Rectal smooth muscle tissue (tissue), 1 donor: Measurements from ENCODE around the gene ABCC9.

Experiments used
- H3K27ac ChIP-seq: one replicate; pipeline ENCODE4 v1.7.0; 2013; ENCODE audit warnings: low read depth, low read length, inconsistent platforms
- H3K27me3 ChIP-seq: one replicate; pipeline ENCODE4 v1.7.0; 2013; ENCODE audit warnings: low read length; ENCODE audit not compliant: control insufficient read depth, insufficient read depth
- H3K36me3 ChIP-seq: one replicate; pipeline ENCODE4 v1.7.0; 2013; ENCODE audit warnings: low read length; ENCODE audit not compliant: control insufficient read depth, insufficient read depth
- H3K4me1 ChIP-seq: one replicate; pipeline ENCODE4 v1.7.0; 2013; ENCODE audit warnings: low read length; ENCODE audit not compliant: control insufficient read depth, insufficient read depth
- H3K4me3 ChIP-seq: one replicate; pipeline ENCODE4 v1.7.0; 2013; ENCODE audit warnings: low read length
- H3K9ac ChIP-seq: one replicate; pipeline ENCODE4 v1.7.0; 2013; ENCODE audit warnings: low read length

Gene ABCC9

GRCh38 chr12:21892341-21892740 is 48.9 kb downstream of the ABCC9 start:
- no peaks in the 10 kb centered on the region for H3K27me3 ChIP-seq
- peaks cover 31% of the 10 kb centered on the region for H3K4me1 ChIP-seq
- no peak overlapping the region for H3K9ac ChIP-seq
- no peak overlapping the region for H3K4me3 ChIP-seq
- no peaks in the 10 kb centered on the region for H3K36me3 ChIP-seq
- H3K27ac ChIP-seq: peak overlapping the region; percentile 91

- peak overlapping the region; percentile 91 for H3K27ac ChIP-seq
Observed at GRCh38 chr12:21891751-21892217, 49.4 kb downstream of the ABCC9 start.

GRCh38 chr12:21888276-21888863 is 52.9 kb downstream of the ABCC9 start:
- H3K36me3 ChIP-seq: no peaks in the 10 kb centered on the region
- no peak overlapping the region for H3K4me3 ChIP-seq
- H3K27ac ChIP-seq: no peak overlapping the region
- no peak overlapping the region for H3K9ac ChIP-seq
- H3K4me1 ChIP-seq: peaks cover 24% of the 10 kb centered on the region
- H3K27me3 ChIP-seq: no peaks in the 10 kb centered on the region

More at GRCh38 chr12:21891751-21892217, 49.4 kb downstream of the ABCC9 start:
- H3K36me3 ChIP-seq: no peaks in the 10 kb centered on the region
- H3K9ac ChIP-seq: no peak overlapping the region
- H3K4me1 ChIP-seq: peaks cover 31% of the 10 kb centered on the region
- H3K4me3 ChIP-seq: no peak overlapping the region
- no peaks in the 10 kb centered on the region for H3K27me3 ChIP-seq

- H3K4me3 ChIP-seq: no peak overlapping the region
- H3K36me3 ChIP-seq: no peaks in the 10 kb centered on the region
- H3K9ac ChIP-seq: no peak overlapping the region
- no peak overlapping the region for H3K27ac ChIP-seq
- H3K27me3 ChIP-seq: no peaks in the 10 kb centered on the region
- H3K4me1 ChIP-seq: peaks cover 17% of the 10 kb centered on the region
Observed at GRCh38 chr12:21884936-21885335, 56.3 kb downstream of the ABCC9 start.

- Histone ChIP-seq H3K4me1 (peaks cover 12% of the 10 kb centered on the region), H3K27ac (no peak overlapping the region), H3K36me3 (no peaks in the 10 kb centered on the region), H3K9ac (no peak overlapping the region), H3K27me3 (no peaks in the 10 kb centered on the region), H3K4me3 (no peak overlapping the region)
Observed at GRCh38 chr12:21882635-21883034, 58.6 kb downstream of the ABCC9 start.

- no peaks in the 10 kb centered on the region for H3K27me3 ChIP-seq
- peak overlapping the region; percentile 47 for H3K27ac ChIP-seq
- H3K4me3 ChIP-seq: no peak overlapping the region
- peaks cover 12% of the 10 kb centered on the region for H3K4me1 ChIP-seq
- H3K9ac ChIP-seq: no peak overlapping the region
- H3K36me3 ChIP-seq: no peaks in the 10 kb centered on the region
Observed at GRCh38 chr12:21881965-21882364, 59.3 kb downstream of the ABCC9 start.

GRCh38 chr12:21879312-21879711 is 61.9 kb downstream of the ABCC9 start:
- Histone ChIP-seq H3K4me1 (peaks cover 12% of the 10 kb centered on the region), H3K4me3 (no peak overlapping the region), H3K27ac (no peak overlapping the region), H3K36me3 (no peaks in the 10 kb centered on the region), H3K9ac (no peak overlapping the region), H3K27me3 (no peaks in the 10 kb centered on the region)

GRCh38 chr12:21877293-21877982 is 63.8 kb downstream of the ABCC9 start:
- Histone ChIP-seq H3K9ac (no peak overlapping the region), H3K4me3 (no peak overlapping the region), H3K4me1 (peaks cover 5% of the 10 kb centered on the region), H3K27ac (no peak overlapping the region), H3K36me3 (no peaks in the 10 kb centered on the region), H3K27me3 (no peaks in the 10 kb centered on the region)

GRCh38 chr12:21865846-21866245 is 75.4 kb downstream of the ABCC9 start:
- Histone ChIP-seq H3K4me1 (no peaks in the 10 kb centered on the region), H3K9ac (no peak overlapping the region), H3K27ac (no peak overlapping the region), H3K4me3 (no peak overlapping the region), H3K27me3 (no peaks in the 10 kb centered on the region), H3K36me3 (no peaks in the 10 kb centered on the region)

GRCh38 chr12:21860534-21860933 is 80.7 kb downstream of the ABCC9 start:
- H3K4me1 ChIP-seq: no peaks in the 10 kb centered on the region
- H3K4me3 ChIP-seq: no peak overlapping the region
- H3K27me3 ChIP-seq: no peaks in the 10 kb centered on the region
- H3K36me3 ChIP-seq: no peaks in the 10 kb centered on the region
- H3K9ac ChIP-seq: no peak overlapping the region
- no peak overlapping the region for H3K27ac ChIP-seq

- Histone ChIP-seq H3K4me1 (no peaks in the 10 kb centered on the region), H3K27me3 (no peaks in the 10 kb centered on the region), H3K27ac (no peak overlapping the region), H3K4me3 (no peak overlapping the region), H3K36me3 (no peaks in the 10 kb centered on the region), H3K9ac (no peak overlapping the region)
Observed at GRCh38 chr12:21860128-21860527, 81.1 kb downstream of the ABCC9 start.

GRCh38 chr12:21852251-21852650 is 89.0 kb downstream of the ABCC9 start:
- H3K9ac ChIP-seq: no peak overlapping the region
- no peaks in the 10 kb centered on the region for H3K27me3 ChIP-seq
- no peaks in the 10 kb centered on the region for H3K4me1 ChIP-seq
- no peak overlapping the region for H3K4me3 ChIP-seq
- no peak overlapping the region for H3K27ac ChIP-seq
- H3K36me3 ChIP-seq: no peaks in the 10 kb centered on the region

- no peak overlapping the region for H3K27ac ChIP-seq
- no peak overlapping the region for H3K9ac ChIP-seq
- no peak overlapping the region for H3K4me3 ChIP-seq
- H3K36me3 ChIP-seq: no peaks in the 10 kb centered on the region
- H3K27me3 ChIP-seq: no peaks in the 10 kb centered on the region
- no peaks in the 10 kb centered on the region for H3K4me1 ChIP-seq
Observed at GRCh38 chr12:21851151-21851550, 90.1 kb downstream of the ABCC9 start.
